HS-5 (cell line): ENCODE measurements around the gene AKR1B15.
"Not testable (repeated sequence)": the region's sequence is repeated elsewhere in the genome, so short reads cannot be mapped to it uniquely, and the experiment has no call there.

Experiments used
- DNase-seq: peaks from one replicate; pipeline ENCODE4 v3.0.0-alpha.2; 2012; ENCODE audit warnings: low read depth

AKR1B15 gene

DNA sequence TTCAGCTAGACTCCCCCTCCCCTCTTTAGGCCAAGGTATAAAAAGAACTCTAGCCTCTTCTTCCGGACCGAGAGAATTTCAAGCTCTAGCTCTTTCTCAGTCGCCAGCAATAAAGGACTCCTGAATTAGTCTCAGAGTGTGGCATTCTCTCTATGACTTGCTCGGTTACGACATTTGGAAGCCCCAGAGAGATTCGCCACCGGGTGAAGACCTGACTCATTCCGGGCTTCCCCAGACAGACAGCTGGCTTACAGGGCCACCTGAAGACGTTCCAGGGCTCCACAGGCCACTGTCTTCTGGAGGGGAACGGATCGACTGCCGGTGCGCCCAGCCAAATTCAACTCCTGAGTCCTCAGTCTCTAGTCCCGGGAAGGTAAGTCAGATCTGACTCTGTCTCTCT lies at the start of gene AKR1B15:
AKR1B15 (plus strand) TSS at position 234 of the 400 bp plus-strand sequence. CDS start 15,510 bp downstream, outside the sequence.
- DNase-seq: no peak

DNA sequence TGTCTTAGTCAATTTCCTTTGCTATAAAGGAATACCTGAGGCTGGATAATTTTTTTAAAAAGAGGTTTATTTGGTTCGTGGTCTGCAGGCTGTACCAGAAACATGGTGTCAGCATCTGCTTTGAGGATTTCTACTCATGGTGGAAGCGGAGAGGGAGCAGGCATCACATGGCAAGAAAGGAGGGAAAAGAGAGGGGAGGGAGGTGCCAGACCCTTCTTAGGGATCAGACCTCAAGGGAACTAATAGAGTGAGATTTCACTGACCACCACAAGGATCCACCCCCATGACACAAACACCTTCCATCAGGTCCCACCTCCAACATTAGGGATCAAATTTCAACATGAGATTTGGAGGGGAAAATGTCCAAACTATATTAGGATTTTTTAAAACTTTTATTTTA lies 48.5 kb upstream of the AKR1B15 start:
- no peak for DNase-seq

GRCh38 chr7:134500982-134501381 lies 47.9 kb upstream of the AKR1B15 start:
- no peak for DNase-seq

GRCh38 chr7:134502463-134503371 lies 46.2 kb upstream of the AKR1B15 start:
- DNase-seq: no peak

- no peak for DNase-seq
Measured at GRCh38 chr7:134504660-134505164, 44.2 kb upstream of the AKR1B15 start.

- DNase-seq: no peak
Measured at GRCh38 chr7:134505856-134506255, 43.1 kb upstream of the AKR1B15 start.

DNA sequence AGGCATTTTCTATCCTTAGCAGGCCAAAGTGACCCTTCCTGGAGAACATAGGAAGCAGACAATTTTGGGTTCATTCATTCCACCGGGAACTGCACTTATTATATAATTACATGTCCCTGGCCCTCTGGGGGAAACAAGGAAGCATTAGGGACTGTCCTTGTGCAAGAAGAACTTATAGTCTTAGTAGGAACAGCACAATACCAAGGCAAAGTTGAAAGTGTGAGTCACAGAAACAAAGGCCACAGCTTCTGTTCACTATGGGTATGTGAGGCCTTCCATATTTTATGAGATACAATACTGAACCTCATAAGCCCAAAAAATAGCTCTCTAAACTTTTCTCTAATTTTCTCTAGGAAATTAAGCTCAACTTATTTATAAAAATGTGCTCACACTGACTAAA lies 39.9 kb upstream of the AKR1B15 start:
- DNase-seq: no peak

GRCh38 chr7:134510646-134511045 lies 38.3 kb upstream of the AKR1B15 start:
- no peak for DNase-seq

GRCh38 chr7:134512271-134512670 lies 36.6 kb upstream of the AKR1B15 start:
- no peak for DNase-seq

DNA sequence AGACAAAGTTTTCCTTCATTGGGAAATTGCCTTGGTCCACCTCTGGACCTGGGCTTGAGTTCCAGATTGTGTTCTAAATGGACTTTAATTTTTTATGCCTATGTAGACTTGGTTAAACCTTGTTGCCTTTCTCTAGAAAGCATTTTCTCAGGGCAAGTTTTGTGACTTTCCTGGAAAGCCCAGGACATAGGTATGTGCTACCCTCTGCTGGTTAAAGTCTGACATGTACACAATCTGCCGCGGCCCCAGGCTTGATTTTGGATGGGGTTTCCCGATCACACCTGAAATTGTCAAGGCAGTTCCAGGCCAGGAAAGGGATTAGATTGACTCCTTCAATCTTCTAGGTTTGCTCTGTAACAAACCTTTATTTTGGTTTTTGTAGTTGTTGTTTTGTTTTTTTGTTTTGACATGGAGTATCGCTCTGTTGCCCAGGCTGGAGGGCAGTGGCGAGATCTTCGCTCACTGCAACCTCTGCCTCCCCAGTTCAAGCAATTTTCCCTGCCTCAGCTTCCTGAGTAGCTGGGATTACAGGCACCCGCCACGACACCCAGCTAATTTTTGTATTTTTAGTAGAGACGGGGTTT lies 35.6 kb upstream of the AKR1B15 start:
- no peak for DNase-seq

DNA sequence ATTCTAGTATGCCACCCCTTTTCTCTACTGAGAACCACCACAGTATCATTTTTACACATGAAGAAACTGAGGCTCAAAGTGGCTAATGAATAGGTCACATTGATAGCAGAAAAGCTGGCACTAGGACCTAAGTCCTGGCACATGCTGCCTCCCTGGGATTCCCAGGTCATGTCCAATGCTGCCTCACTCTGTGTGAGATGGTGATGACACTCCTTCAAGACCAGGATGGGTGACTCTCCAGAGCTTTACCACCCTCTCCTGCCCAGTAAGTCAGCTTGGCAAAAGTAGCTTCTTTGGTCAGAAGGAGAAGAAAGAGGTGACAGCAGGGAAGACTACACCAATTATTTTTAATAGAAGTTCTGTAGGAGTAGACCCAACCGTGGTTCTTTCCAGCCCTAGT lies 34.8 kb upstream of the AKR1B15 start:
- DNase-seq: no peak

- peak; percentile 35 for DNase-seq
Measured at GRCh38 chr7:134514663-134515062, 34.2 kb upstream of the AKR1B15 start.

DNA sequence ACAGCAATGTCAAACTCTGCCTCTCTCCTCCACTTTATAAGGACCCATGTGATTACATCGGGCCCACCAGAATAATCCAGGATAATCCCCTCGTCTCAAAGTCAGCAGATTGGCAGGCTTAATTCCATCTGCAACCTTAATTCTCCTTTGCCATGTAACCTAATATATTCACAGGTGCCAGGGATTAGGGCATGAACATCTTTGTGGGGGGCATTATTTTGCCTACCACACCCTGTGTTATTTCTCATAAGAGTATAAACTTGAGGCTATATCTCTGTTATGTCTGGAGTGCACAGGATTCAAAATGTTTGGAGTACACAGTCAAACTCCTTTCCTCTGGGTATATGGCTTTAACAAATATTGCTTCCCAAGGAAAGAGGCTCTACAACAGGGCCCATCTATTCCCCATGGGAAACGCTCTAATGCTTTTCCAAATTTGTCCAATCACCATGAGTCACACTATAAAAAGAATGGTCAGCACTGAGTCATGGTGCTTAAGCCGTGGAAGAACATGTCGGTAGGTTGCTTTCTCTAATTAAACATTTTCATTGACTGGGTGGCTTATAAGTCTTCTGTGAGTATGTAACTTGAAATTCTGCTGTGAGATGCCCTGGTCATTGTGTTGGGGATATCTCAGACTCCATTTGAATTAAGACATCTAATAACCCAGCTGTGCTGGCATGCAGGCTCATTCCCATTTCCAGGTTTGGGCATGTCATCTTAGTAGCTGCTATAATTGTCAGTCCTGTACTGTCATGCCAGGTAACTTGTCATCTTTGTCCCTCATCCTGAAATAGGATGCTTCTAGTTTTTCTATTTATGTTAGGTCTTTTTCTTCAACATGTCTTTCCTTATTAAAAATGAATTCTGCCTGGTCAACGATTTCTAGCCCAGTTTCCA lies 33.1 kb upstream of the AKR1B15 start:
- DNase-seq: peak; percentile 75

DNA sequence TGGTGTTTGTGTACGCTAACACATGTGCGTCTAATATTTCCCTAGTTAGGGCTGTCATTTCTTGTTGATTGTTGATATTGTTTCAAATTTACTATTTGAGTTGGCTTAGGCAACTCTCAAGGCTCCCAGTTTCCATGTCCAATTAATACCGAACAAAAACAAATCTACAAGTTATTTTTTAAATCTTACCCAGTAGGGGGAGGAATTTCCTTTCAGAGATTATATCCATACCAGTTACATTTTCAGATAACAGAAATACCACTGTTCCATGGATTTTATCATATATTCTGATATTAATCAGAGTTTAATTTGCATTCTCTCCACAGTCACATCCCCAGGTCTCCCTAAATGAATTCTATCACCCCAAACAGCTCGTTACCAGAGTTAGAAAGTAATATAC lies 28.8 kb upstream of the AKR1B15 start:
- DNase-seq: no peak

GRCh38 chr7:134522601-134523000 lies 26.3 kb upstream of the AKR1B15 start:
- no peak for DNase-seq

GRCh38 chr7:134525449-134525848 lies 23.5 kb upstream of the AKR1B15 start:
- DNase-seq: not testable (repeated sequence)

GRCh38 chr7:134526552-134527248 lies 22.2 kb upstream of the AKR1B15 start:
- not testable (repeated sequence) for DNase-seq

- no peak for DNase-seq
Measured at GRCh38 chr7:134527979-134528371, 20.9 kb upstream of the AKR1B15 start.

DNA sequence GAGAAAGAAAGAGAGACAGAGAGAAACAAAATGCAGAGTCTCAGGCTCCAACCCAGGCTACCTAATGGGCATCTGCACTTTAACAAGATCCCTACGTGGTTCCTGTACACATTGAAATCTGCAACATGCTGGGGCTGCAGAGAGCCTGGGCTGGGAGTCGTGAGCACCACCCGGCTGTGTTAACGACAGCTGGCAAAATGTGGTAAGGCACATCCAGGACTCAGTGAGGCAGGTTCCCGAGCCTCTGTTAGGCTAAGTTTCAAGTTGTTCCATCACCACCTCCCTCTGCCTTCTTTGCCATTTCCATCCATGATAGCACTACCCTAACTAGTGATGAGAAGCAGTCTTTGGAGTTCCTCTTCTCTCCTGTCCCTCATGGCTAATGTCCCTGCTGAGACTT lies 20.2 kb upstream of the AKR1B15 start:
- no peak for DNase-seq

DNA sequence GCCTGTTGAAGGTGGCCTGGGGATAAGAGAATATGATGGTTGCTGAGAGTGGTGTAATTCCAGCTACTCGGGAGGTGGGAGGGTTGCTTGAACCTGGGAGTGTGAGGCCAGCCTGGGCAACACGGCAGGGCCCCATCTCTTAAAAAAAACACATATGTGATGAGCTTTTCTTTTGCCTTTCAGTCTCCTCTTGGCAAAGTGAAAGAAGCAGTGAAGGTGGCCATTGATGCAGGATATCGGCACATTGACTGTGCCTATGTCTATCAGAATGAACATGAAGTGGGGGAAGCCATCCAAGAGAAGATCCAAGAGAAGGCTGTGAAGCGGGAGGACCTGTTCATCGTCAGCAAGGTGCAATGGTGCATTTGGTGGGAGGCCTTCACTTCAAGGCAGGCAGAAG lies 18.4 kb upstream of the AKR1B15 start:
- DNase-seq: no peak

DNA sequence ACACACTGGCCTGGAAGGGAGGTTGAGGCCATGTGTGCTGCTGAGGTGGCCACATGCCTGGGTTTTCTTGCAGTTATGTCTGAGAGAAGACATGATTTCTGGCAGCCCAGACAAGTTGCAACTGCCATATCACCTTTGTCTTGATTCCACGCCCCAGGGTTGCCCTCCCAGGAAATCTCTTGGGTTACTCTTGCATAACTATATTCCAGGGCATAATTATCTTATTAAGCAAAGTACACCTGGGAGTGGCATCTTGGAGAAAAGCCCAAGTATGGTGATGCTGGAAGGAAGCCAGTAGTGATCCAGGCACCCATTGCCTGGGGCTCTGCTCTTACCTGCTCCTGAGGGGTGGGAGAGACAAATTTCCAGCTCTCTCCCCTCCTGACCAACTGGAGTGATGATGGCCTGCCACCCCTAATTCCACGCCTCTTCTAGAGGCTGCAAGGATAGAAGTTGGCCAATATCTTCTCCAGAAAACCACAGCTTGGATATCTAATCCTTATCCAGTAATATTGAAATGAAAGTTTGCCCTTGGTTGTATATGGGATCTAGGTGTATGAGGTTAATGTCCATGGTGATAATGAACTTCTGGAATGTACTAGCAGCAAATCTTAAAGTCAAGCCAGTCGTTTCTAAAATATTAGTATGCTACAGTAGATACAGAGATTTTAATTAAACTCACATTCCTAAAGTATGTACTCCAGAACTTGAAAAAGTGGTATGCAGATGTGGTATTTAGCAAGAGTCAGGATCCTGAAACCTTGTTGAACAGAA lies 16.5 kb upstream of the AKR1B15 start:
- DNase-seq: no peak
